Right hindlimb (tissue), 1 donor: ENCODE measurements around the gene PITX1.

ENCODE experiments used
- DNase-seq: peaks from one replicate; pipeline ENCODE4 v3.0.0-alpha.2; 2018

The PITX1 gene

DNA sequence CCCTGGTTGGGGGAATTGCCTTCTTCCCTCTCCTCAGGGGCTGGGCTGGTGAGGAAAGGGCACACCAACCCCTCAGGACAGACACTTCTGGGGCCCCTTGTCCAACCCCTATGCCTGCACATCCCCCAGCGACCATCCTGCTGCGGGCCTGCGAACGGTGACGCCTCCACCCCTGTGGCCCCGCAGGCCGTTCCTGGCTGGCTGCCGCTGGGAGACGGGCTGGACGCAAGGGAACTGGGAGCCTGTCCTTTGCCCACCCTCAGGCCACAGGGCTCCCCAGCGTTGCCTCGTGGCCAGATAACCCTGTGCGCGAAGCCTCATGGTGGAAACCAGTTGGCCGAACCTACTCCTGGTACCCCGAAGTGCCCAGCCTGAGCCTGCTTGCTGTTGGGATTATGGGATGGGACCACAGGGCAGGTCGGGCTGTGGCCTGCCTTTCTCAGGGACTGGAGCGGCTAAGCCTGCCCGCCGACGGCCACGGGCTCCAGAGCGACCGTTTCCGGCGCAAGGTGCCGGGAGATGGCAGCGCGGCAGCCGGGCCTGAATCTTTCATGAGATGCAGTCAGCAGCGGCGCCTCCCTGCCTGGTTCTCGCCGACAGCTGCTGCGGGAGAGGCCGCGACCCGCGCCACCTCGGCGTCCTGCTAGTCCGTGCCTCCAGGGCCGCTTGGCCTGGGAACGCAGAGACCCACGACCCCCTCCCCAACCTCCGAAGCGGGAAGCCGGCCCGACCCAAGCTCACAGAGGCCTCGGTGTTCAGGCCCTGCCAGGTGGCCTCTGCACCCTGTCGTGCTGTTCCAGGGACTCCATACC, 6.5 kb upstream of the PITX1 start:
- no peak for DNase-seq

DNA sequence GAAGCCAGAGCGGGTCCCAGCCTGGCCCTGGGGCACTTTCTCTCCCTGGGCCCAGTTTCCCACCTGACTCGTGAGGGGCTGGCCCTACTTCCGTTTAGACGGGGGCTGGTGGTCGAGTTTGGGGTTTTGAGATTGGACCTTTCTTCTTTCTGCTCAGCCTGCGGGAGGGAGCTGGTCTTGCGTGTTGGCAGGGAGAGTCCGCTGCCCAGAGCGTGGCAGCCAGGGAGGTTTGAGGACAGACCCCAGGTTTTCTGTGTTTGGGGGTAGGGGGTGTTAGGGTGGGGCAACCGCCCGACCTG, 6.0 kb upstream of the PITX1 start:
- DNase-seq = no peak

DNA sequence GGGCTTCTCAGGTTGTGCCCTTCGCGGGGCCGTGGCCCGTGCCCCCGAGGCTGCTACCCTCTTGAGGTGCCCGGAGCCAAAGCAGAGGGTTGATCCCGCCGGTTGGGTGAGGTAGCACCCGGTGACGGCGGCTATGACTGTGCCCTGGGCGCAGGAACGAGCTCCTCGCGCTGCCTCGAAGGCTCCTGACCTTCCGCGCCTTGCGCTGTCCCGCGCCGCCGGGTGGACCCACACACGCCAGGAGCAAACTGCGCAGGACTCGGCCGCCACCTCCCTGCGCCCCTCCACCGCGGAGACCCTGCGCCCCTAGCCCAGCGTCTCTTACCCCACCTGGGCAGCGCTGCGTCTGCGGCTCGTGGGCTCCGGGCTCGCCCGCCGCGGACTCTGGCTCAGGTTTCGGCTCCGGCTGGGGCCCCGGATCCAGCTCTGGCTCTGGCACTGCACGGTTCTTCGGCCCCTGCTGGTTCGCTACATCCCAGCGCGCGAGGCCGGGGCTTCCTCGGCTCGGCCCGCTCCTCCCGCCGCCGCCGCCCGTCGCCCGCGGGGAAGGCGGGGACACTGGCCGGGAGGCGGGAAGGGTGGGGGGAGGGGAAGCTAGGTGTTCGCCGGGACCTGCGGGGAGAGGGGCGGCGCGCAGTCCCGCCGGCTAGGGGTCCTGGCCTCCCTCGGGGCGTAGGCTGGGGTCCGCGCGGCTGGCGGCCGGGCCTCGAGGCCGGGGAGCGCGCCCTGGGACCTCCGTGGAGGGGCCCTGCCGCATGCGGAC, 5.4 kb upstream of the PITX1 start:
- no peak for DNase-seq

DNA sequence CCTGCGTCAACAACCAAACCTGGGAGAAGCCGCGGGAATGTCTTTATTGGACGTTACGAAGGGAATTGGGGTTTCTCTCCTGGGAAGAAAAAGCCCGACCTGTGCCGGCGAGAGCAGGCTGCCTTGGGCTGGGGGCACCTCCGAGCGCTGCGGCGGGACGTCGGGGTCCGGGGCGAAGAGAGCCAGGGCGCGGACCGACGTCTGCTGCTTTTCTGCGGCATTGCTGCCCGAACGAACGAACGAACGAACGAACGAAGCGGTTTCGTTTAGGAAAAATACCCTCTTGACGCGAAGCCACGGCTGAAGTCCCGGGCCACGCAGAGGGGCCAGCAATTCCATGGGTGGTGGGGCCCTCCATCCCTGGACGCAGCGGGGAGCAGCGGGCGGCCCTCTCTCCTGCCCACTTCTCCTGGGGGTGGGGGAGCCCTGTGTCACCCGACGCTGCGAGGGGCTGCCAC, 4.8 kb upstream of the PITX1 start:
- no peak for DNase-seq

DNA sequence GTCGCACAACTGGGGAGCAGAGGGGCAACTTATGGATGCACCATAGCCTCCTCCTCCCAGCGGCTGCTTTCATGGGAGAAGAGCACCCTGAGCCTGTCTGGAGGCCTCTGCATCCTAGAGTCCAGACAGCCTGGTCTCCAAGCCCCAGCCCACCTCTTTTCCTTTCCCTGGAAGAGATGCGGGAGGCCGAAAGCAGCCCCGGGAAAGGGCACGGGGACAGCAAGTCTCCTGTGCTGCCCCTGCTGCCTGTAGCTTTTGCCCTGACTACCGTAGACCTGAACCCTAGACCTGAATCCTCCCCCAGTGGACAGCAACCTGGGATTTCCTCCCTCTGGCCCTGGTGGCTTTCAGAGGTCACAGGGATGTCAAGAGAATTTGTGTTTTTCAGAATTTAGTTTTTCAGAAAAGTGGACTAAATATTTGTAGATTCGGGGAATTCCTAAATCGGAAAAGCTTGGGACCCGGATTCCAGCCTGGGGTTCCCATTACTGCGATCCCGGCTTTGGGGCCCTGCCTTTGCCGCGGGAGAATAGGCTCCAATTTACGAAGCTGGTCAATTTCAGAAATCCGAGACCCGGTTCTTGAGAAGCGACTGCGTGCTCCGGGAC, 4.3 kb upstream of the PITX1 start:
- no peak for DNase-seq

DNA sequence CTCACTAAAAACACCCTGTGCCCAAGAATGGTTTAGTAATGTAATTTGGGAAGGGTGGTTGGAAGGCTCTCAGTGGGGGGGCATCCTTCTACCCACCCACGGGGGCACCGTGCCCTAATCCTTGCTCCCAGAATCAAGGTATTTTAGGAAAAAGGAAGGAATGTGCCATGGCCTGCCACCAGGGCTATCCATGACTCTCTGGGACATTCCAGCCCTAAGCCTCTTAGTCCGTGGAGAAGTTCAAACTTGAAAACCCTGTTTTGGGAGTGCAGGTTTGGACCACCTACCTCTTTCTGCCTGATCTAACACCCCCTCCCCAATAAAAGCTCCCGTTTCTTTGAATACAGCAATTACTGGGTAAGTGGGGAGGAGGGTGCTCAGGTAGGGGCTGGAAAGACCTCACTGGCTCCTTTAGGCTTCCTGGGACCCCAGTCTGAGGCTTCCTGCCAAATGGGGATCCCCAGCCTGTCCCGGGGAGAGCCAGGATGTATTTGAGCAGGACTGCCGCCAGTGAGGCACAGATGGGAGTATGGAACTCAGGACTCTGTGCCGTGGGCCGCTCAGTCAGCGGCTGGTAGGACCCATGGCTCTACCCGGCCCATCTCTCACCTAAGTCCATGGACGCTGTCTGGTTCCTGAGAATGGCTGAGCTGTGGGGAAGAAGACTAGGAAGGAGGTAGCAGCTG, 3.6 kb upstream of the PITX1 start:
- DNase-seq = no peak

DNA sequence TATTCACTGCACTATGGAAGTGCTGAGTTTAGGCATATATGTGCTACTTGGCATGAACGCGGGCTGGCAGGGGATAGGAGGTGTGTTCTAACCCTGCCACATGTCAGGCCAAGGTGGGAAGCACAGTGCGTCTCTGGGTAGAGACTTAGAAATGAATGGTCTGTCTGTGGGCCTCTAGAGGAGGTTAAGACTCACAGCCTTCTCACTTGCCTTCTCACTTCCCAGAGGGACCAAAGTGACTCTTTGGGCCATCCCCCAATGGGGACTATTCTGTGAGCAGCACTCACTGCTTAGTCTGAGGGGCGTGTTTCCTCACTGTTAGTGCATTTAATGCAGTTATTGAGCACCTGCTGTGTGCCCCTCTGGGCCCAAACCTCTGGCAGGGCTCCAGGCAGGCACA, 2.4 kb upstream of the PITX1 start:
- no peak for DNase-seq

DNA sequence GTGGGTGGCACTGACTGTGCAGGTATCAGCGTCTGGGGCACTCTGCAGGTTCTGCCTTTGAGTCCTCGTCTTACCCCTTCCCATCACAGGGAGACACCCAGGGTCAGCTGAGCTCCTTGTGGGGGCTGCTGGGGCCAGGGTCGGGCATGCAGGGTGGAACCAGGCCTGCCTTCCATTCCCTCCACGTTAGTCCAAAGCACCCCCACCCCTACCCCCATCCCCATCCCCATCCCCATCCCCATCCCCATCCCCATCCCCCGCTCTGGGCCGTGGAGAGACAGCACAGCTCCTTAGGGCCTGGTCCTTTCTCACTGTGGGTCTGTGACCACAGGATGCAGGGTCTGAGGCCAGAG, 1.6 kb upstream of the PITX1 start:
- no peak for DNase-seq

DNA sequence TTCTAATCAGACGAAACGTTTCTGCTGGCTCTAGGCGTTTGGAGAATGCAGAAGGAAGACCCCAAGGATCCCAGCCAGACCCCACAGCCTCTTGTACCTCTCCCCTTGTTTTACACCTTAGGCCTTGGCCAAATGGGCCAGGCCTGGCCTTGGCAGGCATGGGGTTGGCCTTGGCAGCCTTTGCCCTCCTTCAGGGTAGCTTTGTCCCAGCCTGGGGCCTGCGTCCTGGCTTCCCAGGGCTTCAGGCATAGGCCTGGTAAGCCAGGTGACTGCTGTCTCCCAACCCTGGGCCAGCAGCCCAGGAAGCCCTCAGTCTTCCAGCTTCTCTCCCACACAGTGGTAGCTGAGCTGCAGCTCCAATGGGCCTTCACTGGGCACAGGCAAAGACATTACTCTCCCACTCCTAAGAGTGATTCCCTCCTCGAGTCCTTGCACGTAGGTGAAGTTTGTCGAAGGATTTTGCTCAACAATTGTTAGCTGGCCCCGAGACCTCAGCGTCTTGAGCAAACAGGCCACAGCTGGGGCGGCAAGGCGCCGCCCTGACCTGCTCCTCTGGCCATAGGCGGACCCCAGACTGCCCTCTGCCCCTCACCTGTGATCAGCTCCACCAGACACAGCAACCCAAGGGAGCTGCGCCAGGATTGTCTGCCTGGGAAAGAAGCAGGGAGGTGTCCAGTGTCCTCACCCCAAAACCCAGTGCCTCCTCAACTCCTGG, 1.1 kb upstream of the PITX1 start:
- no peak for DNase-seq

DNA sequence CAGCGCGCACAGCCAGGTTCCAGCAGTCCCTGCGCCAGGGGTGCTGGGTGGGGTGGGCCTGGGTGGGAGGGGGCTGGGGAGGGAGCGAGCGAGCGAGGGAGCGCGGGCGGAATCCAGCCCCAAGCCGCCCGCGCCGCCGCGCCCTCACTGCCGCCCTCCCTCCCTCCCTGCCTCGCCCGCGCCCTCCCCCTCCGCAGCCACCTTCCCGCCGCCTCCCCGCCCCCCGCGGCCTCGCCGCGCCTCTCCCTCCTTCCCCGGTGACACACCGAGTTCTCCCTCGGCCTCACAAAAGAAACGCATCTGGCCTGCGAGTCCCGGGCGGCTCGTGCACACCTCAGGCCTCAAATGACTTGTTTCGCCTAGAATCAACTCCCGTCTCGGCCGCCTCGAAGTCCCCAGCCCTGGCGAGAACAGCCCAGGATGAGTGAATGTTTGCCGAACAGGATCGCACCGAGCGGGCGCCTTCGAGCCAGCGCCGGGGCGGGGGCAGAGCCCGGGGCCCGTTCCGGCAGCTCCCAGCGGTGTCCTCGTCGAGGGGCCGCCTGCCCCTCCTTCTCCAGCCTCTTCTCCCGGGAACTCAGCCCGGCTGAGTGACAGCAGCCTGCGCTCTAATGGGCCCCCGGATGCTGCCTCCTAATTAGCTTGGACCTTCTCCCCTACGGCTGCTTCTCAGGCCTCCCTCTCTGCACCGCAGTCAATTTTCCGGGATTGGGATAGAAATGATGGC, 371 bp upstream of the PITX1 start:
- DNase-seq = peak; percentile 85

DNA sequence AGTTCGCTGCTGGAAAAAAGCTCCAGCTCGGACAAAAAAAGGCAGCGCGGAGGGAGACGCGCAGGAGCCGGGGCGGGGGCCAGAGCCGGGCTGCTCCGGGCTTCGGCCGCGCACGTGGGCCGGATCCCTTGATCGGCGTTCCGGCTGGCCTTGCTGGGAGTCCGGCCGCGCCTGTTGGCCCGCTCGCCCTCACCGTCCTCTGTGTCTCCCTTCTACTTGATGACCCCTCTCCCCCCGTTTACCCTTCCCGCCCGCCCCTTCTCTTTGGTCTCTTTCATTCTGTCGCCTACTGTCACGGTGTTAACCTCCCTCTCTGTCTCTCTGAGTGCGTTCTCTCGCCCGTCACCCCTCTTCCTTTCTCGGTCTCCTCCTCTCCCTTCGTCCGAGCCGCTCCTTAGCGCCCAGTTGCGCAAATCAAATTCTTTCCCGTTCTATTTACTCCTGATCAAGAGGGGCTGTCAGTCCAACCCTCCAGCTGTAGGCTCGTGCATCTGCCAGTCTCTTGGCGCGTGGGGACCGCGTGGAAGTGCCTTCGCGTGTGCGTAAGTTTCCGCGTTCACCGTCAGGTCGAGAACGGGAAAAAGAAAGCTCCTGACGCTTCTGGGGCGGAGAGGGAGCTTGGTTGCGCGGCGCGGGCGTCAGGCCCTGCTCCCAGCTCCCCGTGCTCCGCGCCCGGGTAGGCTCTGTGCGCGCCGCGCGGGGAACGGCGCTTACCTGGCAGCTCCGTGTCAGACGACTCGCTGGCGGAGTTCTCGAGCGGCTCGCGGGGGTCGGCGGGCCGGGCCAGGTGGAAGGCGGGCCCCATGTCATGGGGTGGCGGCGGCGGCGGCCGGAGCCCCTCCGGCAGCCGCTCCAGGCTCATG, 798 bp downstream of the PITX1 start:
- DNase-seq = peak; percentile 61

DNA sequence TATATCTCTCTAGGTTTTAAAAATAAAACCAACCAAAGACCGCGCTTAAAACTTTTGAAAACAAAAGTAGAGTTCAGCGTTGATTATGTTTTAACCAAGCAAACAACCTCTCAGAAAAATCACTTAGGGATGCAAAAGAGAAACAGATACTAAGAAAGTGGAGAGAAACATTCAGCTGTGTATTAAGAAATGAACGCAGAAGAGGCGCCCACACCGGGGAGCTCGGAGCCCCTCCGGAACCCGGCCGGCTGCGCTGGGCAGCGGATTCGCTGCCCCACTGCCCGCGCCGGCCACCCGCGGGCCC, 1.4 kb downstream of the PITX1 start:
- DNase-seq = no peak

DNA sequence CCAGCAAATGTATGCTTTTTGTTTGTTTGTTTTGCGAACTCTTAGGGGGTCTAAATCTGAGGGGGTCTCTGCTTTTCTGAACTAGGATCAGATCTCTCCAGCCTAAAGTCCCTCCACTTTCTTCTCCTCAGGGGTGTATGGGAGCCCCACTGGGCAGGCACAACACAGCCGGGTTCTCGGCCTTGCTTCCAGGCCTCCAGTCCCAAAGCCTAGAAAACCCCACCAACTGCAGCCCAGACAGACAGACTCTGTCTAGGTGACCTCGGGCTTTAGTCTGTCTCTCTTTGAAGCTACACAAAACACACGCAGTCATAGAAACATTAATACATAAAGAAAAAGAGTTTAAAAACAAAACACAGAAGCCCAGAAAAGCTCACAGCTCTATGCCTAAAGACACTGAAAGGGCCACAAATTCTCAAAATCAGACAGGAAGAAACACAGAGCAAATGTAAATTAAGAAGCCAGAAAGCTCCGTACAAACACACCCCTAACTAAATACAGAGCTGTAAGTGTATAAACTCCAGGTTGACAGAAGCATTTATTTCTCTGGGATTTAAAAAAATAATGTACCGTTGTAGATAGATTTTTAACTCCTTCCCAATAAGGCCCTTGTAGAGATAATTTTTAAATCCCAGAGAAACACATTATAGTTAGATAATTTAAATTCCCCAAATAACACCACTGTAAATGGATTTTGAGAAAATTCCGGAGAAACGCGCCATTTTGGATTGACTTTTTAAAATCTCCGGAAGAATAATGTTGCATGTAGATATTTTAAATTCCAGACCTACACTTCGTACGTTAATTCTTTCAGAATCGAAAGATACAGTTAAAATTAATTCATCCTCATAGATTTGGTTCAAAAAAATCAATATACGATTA, 2.0 kb downstream of the PITX1 start:
- DNase-seq = peak; percentile 43

DNA sequence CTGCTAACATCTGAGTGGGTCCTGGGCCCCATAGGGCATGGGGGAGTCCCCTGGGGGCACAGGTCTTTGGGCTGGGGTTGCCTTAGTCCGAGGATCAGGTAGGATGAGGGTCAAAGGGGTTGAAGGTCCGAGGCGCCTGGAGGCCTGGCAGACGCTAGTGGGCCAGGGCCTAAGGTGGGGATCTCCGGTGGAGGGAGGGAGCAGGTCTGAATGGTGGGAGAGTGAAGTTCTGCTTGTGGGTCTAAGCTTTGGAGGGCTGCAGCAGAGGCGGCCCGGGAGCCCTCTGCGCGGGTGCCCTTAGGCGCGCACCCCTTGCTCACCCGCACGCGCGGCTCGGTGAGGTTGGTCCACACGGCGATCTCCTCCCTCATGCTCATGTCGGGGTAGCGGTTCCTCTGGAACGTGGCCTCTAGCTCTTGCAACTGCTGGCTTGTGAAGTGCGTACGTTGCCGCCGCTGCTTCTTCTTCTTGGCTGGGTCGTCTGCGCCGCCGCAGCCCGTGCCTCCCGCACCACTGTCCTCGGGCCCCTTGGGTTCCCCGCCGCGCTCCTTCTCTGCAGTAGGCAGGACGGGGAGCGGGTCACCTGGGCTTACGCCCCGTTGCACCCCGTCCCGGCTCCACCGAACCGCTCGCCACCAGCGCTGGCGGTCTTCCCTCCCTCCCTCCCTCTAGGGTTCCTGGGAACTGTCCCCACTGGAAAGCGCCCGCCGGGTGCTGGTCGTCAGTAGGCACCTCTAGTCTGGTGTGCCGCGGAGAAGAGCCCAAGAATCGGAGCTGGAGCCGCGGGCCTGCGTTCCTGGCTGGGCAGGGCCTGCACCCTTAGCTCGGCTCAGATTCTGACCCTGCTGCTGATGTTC, 2.8 kb downstream of the PITX1 start:
- DNase-seq = peak; percentile 51

DNA sequence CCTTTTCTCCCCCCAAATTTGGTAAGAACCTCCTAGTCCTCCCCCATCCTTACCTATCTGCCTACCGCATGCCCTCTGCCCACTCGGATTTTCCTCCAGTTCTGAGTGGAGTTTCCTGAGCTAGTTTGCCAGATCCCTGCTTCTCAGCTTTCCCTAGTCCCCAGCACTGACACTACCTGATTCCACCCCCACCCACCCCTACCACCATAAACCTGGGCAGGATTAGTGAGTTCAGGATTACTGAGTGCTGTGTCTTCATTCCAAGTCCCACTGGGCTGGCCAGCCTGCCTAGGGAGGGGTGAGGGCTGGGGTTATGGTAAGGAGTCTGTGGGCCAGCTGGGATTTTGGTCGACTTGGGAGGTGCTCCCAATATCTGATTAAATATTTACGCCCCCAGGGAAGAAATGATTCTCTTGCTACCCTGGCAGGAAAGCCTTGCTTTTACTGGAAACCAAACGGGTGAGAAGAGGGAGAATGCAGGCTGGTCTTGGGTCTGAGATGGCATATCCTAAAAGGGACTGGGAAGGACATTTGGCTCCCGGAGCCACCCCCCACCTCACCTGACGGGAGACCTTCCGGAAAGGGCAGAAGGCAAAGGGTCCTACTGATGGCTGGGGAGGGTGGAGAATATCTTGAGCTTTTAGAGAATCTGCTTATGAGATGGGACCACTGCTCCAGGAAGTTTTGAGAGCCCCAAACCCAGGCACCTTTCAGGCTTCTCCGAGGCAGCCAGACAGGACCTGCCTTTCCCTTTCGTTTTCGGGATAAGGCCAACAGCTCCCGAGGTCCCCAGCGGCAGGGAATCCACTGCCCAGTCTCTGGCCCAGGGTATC, 3.7 kb downstream of the PITX1 start:
- DNase-seq = peak; percentile 47

DNA sequence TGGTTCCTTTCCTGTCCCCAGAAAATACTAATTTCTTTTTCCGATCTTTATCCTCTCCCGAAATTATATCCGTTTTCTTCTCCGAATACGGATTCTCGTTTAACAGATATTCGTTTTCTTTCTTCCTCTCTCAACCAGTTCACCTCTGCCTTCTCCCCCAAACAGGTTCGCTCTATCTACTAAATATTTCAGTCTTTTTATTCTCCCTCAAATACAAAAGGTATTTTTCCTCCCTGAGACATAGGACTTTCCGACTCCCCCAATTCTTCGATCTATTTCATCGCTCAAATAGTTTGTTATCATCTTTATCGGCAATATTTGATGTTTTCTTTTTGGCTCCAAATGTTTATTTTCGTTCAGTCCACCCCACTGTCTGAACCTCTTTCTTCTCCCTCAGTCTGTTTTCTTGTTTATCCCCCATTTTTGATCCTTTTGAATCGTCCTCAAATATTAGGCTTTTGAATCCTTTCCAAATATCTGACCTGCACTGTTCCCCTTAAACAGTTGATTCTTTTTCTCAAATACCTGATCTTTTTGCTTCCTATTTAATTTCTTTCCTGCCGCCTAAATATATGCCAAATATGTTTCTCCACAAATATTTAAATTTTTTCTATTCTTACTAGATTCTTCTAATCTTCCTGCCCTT, 4.4 kb downstream of the PITX1 start:
- DNase-seq = no peak

DNA sequence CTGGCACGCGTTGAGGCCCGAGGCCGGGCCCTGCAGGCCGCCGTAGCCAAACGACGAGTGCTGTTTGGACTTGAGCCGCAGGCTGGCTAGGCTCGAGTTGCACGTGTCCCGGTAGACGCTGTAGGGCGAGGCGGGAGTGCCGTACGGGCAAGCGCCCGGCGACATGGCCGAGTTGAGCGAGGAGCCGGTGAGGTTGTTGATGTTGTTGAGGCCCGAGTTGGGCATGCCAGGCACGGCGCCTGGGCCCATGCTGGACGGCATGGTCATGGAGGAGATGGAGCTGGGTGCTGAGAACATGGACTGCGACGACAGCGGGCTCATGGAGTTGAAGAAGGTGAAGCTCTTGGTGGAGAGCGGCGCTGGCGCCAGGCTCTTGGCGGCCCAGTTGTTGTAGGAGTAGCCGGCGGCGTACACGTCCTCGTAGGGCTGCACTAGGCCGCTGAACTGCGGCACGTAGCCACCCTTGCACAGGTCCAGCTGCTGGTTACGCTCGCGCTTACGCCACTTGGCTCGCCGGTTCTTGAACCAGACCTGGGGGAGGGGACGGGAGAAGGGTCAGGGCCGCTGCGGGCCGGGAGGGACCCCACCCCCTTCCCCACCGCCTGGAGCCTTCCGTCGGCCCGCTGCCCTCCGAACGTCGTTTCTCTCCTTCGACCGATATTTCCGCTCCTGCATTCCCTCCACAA, 5.1 kb downstream of the PITX1 start:
- peak; percentile 56 for DNase-seq
